GM18868 (cell line): Measurements from ENCODE around the gene TM9SF1.

Source experiments
- ATAC-seq: cut with Tn5 transposase; IDR thresholded peaks from one replicate; pipeline ENCODE4 v1.9.1; 2021; ENCODE audit warnings: mild to moderate bottlenecking, moderate library complexity; ENCODE audit not compliant: unreplicated experiment

The TM9SF1 gene

DNA sequence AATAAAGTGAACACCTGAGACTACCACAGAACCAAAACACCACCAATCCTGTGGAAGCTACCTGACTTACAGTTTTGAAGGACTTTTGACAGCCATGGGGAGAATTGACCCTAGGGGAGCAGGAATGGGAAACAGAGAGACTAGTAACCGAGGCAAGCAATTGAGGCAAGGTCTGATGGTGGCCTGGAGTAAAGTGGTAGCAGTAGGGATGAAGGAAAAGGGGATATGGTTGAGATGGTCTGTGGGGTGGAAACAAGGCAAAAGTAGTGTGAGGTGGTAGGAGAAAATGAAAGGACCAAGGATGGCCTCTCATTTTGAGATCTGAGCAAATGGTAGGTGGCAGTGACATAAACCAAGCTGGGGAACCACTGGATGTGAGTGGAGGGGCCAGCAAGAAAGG, 38.4 kb downstream of the TM9SF1 start:
- no peak for ATAC-seq

DNA sequence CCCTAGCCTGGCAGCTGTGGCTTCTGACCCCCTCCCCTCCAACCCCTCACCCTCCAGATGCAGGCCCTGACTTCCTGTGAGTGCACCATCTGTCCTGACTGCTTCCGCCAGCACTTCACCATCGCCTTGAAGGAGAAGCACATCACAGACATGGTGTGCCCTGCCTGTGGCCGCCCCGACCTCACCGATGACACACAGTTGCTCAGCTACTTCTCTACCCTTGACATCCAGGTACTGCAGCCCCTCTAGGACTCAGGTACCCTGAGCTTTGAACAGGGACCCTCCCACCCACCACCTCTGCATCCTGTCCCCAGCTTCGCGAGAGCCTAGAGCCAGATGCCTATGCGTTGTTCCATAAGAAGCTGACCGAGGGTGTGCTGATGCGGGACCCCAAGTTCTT, 40.1 kb downstream of the TM9SF1 start:
- ATAC-seq: no peak

DNA sequence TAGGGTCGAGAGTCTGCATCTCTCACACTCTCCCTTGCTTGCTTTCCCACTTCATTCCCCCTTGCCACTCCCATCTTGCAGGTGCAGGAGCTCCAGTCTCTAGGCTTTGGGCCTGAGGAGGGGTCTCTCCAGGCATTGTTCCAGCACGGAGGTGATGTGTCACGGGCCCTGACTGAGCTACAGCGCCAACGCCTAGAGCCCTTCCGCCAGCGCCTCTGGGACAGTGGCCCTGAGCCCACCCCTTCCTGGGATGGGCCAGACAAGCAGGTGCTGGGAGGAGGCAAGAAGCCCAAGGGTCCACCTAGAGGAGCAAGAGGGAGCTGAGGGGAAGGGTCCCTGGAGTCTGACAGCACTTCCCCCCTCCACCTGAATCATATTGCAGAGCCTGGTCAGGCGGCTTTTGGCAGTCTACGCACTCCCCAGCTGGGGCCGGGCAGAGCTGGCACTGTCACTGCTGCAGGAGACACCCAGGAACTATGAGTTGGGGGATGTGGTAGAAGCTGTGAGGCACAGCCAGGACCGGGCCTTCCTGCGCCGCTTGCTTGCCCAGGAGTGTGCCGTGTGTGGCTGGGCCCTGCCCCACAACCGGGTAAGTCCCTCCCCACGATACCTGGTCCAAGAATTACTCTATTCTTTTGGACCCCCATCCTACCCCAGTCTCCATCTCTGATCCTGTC, 43.7 kb downstream of the TM9SF1 start:
- no peak for ATAC-seq

DNA sequence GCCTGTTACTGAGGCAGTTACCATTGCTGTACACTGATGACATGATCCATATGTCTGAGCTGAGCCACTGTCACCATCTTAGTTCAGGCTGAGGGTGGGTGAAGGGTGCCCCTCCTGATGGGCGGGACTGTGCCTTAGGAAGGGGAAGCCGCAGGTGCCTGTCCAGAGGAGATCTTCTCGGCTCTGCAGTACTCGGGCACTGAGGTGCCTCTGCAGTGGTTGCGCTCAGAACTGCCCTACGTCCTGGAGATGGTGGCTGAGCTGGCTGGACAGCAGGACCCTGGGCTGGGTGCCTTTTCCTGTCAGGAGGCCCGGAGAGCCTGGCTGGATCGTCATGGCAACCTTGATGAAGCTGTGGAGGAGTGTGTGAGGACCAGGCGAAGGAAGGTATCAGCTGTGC, 44.2 kb downstream of the TM9SF1 start:
- no peak for ATAC-seq

DNA sequence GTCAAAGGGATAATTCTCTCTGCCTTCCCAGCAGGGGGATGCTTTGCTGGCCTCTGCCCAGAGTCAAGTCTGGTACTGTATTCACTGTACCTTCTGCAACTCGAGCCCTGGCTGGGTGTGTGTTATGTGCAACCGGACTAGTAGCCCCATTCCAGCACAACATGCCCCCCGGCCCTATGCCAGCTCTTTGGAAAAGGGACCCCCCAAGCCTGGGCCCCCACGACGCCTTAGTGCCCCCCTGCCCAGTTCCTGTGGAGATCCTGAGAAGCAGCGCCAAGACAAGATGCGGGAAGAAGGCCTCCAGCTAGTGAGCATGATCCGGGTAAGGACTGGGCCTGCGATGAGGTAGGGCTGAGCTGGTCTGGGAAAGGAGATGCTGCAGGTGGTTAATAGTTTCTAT, 44.7 kb downstream of the TM9SF1 start:
- no peak for ATAC-seq

DNA sequence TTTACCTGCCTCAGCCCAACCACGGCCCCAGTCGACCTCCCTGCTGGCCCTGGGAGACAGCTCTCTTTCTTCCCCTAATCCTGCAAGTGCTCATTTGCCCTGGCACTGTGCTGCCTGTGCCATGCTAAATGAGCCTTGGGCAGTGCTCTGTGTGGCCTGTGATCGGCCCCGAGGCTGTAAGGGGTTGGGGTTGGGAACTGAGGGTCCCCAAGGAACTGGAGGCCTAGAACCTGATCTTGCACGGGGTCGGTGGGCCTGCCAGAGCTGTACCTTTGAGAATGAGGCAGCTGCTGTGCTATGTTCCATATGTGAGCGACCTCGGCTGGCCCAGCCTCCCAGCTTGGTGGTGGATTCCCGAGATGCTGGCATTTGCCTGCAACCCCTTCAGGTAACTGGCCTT, 45.2 kb downstream of the TM9SF1 start:
- no peak for ATAC-seq

DNA sequence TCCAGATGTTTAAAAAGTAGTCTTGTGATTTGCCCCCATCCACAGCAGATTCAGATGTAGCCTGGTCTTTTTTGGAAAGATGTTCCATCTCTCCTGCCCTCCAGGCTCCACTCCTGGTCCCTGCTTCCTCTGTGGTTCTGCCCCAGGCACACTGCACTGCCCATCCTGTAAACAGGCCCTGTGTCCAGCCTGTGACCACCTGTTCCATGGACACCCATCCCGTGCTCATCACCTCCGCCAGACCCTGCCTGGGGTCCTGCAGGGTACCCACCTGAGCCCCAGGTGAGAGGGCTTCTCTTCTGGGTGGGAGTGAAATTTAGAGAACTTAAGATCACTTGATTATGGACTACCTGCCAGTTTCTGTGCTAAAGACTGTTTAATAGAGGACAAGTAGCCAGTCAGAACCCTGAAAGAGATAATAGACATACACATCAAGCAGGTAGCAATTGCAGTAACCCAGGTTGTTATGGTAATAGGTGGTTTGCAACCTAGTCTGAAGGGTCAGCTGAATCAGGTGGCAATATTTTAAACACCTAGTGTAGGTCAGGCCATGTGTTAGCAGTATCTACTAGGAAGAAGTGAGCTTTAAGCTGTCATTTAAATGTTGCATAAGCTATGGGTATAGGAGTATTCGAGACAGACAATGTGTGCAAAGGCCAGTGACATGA, 45.8 kb downstream of the TM9SF1 start:
- no peak for ATAC-seq

DNA sequence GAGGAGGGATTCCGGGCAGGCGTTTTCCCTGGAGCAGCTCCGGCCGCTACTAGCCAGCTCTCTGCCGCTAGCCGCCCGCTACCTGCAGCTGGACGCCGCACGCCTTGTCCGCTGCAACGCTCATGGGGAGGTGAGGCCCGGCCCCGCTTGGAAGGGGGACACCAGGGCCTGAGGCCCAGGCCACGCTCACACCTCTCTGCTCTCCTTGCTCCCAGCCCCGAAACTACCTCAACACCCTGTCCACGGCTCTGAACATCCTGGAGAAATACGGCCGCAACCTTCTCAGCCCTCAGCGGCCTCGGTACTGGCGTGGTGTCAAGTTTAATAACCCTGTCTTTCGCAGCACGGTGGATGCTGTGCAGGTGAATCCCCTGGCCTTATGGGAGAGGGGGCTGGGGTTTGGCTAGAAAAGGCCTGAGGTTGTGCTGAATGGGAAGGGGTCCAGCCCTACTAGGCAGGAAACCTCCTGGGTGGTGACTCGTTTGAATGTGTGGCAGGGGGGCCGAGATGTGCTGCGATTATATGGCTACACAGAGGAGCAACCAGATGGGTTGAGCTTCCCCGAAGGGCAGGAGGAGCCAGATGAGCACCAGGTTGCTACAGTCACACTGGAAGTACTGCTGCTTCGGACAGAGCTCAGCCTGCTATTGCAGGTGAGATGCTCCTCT, 47.3 kb downstream of the TM9SF1 start:
- no peak for ATAC-seq

DNA sequence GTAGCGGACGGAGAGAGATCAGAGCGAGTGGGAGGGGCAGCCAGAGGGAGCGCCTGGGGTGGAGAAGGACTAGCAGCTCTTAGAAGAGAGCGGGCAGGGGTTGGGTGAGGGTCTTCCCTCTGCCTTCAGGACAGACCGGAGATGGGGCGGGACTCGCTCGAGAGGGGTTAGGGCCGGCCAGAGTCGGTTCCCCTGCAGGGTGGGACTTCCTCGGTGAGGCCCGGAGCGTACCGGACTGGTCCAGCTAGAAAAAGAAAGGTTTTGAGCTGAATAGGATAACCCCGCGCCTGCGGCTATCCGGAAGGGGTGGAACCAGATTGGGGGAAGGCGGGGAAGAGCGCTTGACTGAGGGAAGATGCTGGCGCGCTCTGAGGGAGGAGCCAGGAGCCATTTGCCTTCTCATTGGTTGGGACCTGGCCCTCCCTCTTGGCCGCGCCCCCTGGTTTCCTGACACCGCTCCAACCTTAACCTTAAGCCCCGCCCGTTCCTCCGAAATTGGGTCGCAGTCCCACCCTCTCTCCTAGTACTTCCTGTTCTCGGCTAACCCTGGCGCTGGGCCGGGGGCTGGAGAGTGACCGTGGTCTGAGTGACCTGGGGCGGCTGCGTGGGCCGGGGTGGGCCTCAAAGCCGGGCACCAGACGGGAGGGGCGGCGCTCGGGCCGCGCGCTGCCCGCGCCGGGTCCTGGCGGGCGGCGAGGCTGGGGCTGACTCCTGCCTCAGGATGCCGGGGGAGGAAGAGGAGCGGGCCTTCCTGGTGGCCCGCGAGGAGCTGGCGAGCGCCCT, 48.1 kb downstream of the TM9SF1 start, which contains the start of gene RNF31:
Gene RNF31, plus strand, starts transcription at position 521 of the 783 bp plus-strand sequence. Its CDS starts 201 bp downstream, at position 722.
- ATAC-seq: peak; percentile 83

DNA sequence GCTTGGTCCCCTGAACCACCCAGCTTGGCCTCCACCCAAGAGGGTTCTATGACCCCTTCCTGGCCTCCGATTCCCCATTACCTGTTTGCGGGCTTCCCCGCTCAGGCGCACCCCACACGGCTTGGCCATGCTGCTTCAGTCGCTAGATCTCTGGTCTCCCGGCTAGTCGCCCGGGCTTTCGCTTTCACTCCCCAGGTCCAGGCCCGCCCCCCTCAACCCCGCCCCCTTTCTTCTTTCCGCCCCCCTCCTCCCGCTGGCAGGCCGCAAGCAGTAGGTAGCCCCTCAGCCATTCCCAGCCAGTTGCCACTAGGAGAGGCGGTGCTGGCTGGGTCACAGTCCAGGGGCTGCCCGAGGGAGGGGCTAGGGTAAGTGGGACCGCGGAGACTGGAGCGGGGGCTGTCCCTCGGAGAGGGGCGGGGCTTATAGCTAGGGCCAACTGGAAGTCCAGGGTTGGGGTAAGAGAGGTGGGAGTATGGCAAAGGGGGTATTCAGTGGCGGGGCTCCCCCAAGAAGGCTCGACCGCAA, 48.7 kb downstream of the TM9SF1 start, which contains the start of gene PSME2:
Gene PSME2, minus strand, starts transcription at position 158 of the 525 bp plus-strand sequence. Its CDS starts 29 bp downstream, at position 129.
- peak; percentile 63 for ATAC-seq

DNA sequence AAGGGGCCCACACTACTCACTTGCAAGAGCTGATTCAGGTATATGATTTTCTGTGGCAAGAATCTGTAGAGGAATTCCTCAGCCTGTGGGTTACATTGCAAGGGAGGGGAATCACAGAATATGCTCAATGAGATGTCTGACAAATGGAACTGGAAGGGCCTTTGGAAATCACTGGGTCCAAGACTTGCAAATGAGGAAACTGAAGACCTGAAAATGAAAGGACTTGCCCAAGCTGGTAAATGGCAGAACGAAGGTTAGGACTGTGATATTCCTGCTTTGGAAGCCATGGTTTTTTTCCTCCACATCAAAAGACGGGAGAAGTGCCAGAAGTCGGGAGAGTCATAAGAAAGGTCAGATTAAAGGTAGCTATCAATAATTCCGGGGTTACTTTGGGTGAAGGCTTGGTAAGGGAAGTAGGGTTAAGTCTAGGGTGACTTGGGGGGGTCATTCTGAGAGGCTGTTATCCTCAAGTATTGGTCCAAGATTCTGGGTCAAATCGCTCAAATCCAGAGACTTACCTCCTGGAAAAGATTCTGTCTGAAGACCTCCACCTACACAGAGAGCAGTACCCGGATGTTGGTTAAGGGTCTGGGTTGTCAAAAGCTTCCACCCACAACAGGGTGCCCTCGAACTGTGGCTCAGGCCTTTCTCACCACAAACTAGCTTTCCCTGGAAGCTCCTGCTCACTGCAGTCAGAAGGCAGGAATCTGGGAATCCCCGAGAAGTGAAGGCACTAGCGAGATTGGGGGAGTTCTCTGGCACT, 49.4 kb downstream of the TM9SF1 start:
- ATAC-seq: no peak

DNA sequence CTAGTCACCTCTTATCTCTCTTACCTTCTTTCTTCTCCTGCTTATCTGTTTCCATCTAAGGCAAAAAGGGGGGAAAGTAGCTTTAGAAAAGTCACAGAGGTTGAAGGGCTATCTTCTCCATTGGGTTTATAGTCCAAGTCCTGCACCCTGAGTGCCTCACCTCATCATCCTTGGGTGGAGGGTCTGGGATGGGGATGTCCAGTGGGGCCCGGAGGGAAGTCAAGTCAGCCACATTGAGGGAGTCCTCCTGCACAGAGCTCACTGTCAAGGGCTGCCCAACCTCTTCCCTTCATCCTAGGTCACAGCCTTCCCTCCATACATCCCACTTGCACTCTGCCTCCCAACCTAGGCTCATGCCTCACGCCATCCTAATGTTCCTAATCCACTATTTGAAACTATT, 50.0 kb downstream of the TM9SF1 start:
- no peak for ATAC-seq

DNA sequence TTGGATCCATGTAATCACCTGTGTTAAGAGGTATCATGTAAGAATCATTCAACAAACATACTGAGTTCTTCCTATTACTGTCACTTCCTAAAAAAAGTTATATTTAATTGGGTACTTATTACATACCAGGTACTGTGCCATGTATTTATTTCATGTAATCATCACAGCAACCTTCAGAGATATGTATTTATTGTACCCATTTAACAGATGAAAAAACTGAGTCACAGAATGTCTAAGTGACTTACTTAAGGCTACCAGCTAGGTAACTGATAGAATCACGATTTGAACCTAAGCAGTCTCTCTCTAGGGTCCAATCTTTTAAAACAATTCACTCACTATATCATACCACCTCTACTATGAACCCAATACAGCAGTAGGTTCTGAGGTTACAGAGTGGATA, 50.8 kb downstream of the TM9SF1 start:
- ATAC-seq: no peak

DNA sequence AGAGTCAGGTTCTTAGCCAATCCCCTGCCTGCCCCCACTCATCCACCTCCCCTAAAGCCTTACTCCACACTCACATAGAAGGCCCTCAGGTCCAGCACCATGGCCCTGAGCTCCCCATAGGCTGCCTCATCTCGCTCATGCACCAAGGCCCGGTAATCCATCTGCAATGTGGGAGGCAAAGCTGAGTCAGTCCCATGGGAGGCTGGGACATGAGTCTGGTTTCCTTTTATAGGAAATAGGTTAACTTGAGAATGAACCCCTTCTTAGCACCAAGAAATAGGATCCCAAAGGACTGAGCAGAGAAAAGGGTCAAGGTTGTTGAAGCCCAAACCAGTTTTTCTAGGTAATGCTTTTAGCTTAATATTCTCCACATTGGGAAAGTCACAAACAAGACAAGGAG, 51.7 kb downstream of the TM9SF1 start:
- ATAC-seq: no peak

DNA sequence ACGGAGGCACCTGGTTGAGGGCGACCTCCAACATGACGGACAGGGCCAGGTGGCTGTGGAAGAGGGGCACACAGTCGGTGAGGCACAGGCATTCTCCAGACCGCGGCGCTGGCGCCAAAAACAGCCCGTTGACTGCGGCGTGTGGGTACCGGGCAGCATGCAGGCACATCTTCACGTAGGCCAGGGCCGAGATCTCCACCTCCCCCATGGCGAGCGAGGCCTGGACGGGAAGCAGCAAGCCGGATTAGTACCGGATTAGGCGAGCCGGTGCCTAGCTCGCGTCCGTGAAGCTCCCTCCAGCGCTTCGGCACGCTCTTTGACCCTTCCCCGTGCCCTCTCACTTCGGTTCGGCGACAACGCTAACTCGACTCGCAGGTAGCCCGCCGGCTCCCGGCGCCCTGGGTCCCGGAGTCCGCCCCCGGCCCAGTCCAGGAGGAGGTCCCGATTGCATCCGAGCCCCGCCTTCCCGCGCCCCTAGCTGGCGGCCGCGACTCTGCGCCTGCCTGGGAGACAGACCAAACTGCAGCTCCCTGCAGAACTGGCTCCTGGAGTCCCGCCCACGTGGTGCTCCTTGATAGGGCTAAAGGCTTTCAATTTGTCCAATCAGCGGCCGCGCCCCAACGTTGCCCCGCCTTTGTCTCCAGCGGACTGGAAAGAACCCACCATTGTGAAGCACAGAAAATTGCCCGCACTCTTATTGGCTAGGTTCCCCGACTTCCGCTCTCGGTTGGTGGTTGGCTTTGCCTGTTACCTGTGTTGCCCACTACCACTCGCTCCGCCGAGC, 54.0 kb downstream of the TM9SF1 start, which contains the start of gene EMC9:
Gene EMC9, minus strand, starts transcription at position 495 of the 784 bp plus-strand sequence. Its CDS starts 287 bp downstream, at position 208.
- peak; percentile 88 for ATAC-seq

DNA sequence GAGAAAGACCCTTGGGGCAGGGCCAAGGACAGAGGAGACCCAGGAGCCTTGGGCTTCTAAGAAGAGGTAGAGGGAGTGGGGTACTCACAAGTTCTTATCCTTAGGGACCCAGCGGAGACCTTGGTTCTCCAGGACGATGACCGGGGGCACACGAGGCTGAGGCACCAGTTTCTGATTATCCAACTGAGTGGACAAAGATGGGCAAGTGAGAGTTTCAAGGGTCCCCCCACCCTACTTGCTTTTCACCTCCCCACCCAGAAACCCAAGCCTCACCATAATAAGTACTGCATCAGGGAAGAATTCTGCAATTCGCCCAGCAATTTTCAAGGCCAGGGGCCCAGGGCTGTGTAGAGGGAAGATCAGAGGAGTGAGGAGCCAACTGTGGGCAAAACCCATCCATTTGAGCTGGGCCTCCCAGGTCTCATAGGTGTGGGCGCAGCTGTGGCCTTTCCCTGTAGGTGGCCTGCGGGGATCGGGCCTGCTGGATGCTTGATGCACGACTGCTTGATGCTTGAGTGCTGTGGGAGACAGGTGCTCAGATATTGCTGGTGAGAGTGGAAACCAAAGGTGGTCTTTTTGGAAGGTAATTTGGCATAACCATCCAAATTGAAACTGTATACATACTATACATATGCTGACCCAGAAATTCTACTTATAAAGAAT, 55.8 kb downstream of the TM9SF1 start:
- ATAC-seq: no peak
